Stimulated activated naive CD8-positive, alpha-beta T cell treated with anti-CD3 and anti-CD28 coated beads, Interleukin-15, Interleukin-2, amounts not matched to agents 100 ng/mL and 50 ng/mL, for 24 hours (primary cell): ENCODE results near the gene SCD5.

Experiments
- H3K27ac Mint-ChIP-seq: one replicate; pipeline ENCODE4 v1.8.0; 2021; ENCODE audit warnings: mild to moderate bottlenecking, mixed read lengths
- H3K27me3 Mint-ChIP-seq: one replicate; pipeline ENCODE4 v1.8.0; 2021; ENCODE audit warnings: mixed read lengths
- H3K36me3 Mint-ChIP-seq: one replicate; pipeline ENCODE4 v1.8.0; 2021; ENCODE audit warnings: low read depth, mixed read lengths
- H3K4me1 Mint-ChIP-seq: one replicate; pipeline ENCODE4 v1.8.0; 2021; ENCODE audit warnings: low read depth, mixed read lengths
- H3K4me3 Mint-ChIP-seq: one replicate; pipeline ENCODE4 v1.8.0; 2021; ENCODE audit warnings: mild to moderate bottlenecking, mixed read lengths
- H3K9me3 Mint-ChIP-seq: one replicate; pipeline ENCODE4 v1.8.0; 2021; ENCODE audit warnings: mixed read lengths

The SCD5 gene

GRCh38 chr4:82741188-82741587 lies 57.4 kb downstream of the SCD5 start:
- Mint-ChIP-seq H3K27ac (no peak overlapping the region), H3K4me3 (no peak overlapping the region), H3K36me3 (no peaks in the 10 kb centered on the region), H3K27me3 (peaks cover 4% of the 10 kb centered on the region), H3K4me1 (no peaks in the 10 kb centered on the region), H3K9me3 (no peaks in the 10 kb centered on the region)

- H3K36me3 Mint-ChIP-seq = no peaks in the 10 kb centered on the region
- H3K27ac Mint-ChIP-seq = no peak overlapping the region
- H3K27me3 Mint-ChIP-seq = no peaks in the 10 kb centered on the region
- no peaks in the 10 kb centered on the region for H3K9me3 Mint-ChIP-seq
- H3K4me1 Mint-ChIP-seq = no peaks in the 10 kb centered on the region
- H3K4me3 Mint-ChIP-seq = no peak overlapping the region
These were observed 59.1 kb downstream of the SCD5 start for GRCh38 chr4:82739287-82740190.

GRCh38 chr4:82737354-82737753 lies 61.2 kb downstream of the SCD5 start:
- Mint-ChIP-seq H3K4me3 (no peak overlapping the region), H3K9me3 (no peaks in the 10 kb centered on the region)

GRCh38 chr4:82733636-82734035 lies 65.0 kb downstream of the SCD5 start:
- Mint-ChIP-seq H3K9me3 (no peaks in the 10 kb centered on the region), H3K27me3 (no peaks in the 10 kb centered on the region), H3K36me3 (no peaks in the 10 kb centered on the region), H3K4me3 (no peak overlapping the region), H3K27ac (no peak overlapping the region), H3K4me1 (no peaks in the 10 kb centered on the region)

More at GRCh38 chr4:82737354-82737753, 61.2 kb downstream of the SCD5 start:
- no peaks in the 10 kb centered on the region for H3K36me3 Mint-ChIP-seq
- no peaks in the 10 kb centered on the region for H3K4me1 Mint-ChIP-seq
- no peaks in the 10 kb centered on the region for H3K27me3 Mint-ChIP-seq
- H3K27ac Mint-ChIP-seq = no peak overlapping the region

GRCh38 chr4:82728301-82728700 lies 70.3 kb downstream of the SCD5 start:
- Mint-ChIP-seq H3K27ac (no peak overlapping the region), H3K4me3 (no peak overlapping the region), H3K36me3 (no peaks in the 10 kb centered on the region), H3K27me3 (no peaks in the 10 kb centered on the region), H3K4me1 (no peaks in the 10 kb centered on the region), H3K9me3 (no peaks in the 10 kb centered on the region)

- Mint-ChIP-seq H3K36me3 (no peaks in the 10 kb centered on the region), H3K9me3 (no peaks in the 10 kb centered on the region), H3K4me1 (no peaks in the 10 kb centered on the region), H3K4me3 (no peak overlapping the region), H3K27me3 (no peaks in the 10 kb centered on the region), H3K27ac (no peak overlapping the region)
These were observed 72.0 kb downstream of the SCD5 start for GRCh38 chr4:82726596-82726995.

- no peaks in the 10 kb centered on the region for H3K27me3 Mint-ChIP-seq
- no peak overlapping the region for H3K4me3 Mint-ChIP-seq
- no peaks in the 10 kb centered on the region for H3K9me3 Mint-ChIP-seq
- no peak overlapping the region for H3K27ac Mint-ChIP-seq
- H3K4me1 Mint-ChIP-seq = no peaks in the 10 kb centered on the region
- H3K36me3 Mint-ChIP-seq = no peaks in the 10 kb centered on the region
These were observed 76.7 kb downstream of the SCD5 start for GRCh38 chr4:82721819-82722423.

GRCh38 chr4:82718162-82718940 lies 80.2 kb downstream of the SCD5 start:
- Mint-ChIP-seq H3K4me3 (no peak overlapping the region), H3K27me3 (no peaks in the 10 kb centered on the region), H3K27ac (no peak overlapping the region), H3K36me3 (no peaks in the 10 kb centered on the region), H3K4me1 (no peaks in the 10 kb centered on the region), H3K9me3 (no peaks in the 10 kb centered on the region)

GRCh38 chr4:82715731-82716617 lies 82.6 kb downstream of the SCD5 start:
- Mint-ChIP-seq H3K27ac (no peak overlapping the region), H3K36me3 (no peaks in the 10 kb centered on the region), H3K9me3 (no peaks in the 10 kb centered on the region), H3K4me1 (no peaks in the 10 kb centered on the region), H3K4me3 (no peak overlapping the region), H3K27me3 (no peaks in the 10 kb centered on the region)

- Mint-ChIP-seq H3K36me3 (no peaks in the 10 kb centered on the region), H3K27me3 (no peaks in the 10 kb centered on the region), H3K4me3 (no peak overlapping the region), H3K4me1 (no peaks in the 10 kb centered on the region), H3K27ac (no peak overlapping the region), H3K9me3 (no peaks in the 10 kb centered on the region)
These were observed 84.7 kb downstream of the SCD5 start for GRCh38 chr4:82713856-82714255.

GRCh38 chr4:82712561-82712960 lies 86.0 kb downstream of the SCD5 start:
- Mint-ChIP-seq H3K27me3 (no peaks in the 10 kb centered on the region), H3K4me1 (no peaks in the 10 kb centered on the region), H3K36me3 (no peaks in the 10 kb centered on the region), H3K9me3 (no peaks in the 10 kb centered on the region), H3K4me3 (no peak overlapping the region), H3K27ac (no peak overlapping the region)

GRCh38 chr4:82711158-82711785 lies 87.3 kb downstream of the SCD5 start:
- H3K9me3 Mint-ChIP-seq = no peaks in the 10 kb centered on the region
- no peaks in the 10 kb centered on the region for H3K36me3 Mint-ChIP-seq
- no peak overlapping the region for H3K27ac Mint-ChIP-seq
- H3K4me3 Mint-ChIP-seq = no peak overlapping the region
- H3K27me3 Mint-ChIP-seq = no peaks in the 10 kb centered on the region
- H3K4me1 Mint-ChIP-seq = no peaks in the 10 kb centered on the region

GRCh38 chr4:82710197-82710929 lies 88.2 kb downstream of the SCD5 start:
- no peaks in the 10 kb centered on the region for H3K36me3 Mint-ChIP-seq
- H3K9me3 Mint-ChIP-seq = no peaks in the 10 kb centered on the region
- H3K4me3 Mint-ChIP-seq = no peak overlapping the region
- H3K27me3 Mint-ChIP-seq = no peaks in the 10 kb centered on the region
- no peak overlapping the region for H3K27ac Mint-ChIP-seq
- no peaks in the 10 kb centered on the region for H3K4me1 Mint-ChIP-seq
